ENCODE measurements around the gene DPYD.

GRCh38 chr1:97334454-97334853 is 586.4 kb downstream of the DPYD start:
- TF ChIP-seq CTCF (IDR thresholded peaks at IDR 0.05) = no peak
- TF ChIP-seq POLR2A (IDR thresholded peaks at IDR 0.05) = no peak

Measured in uterus (tissue), 2 donors.